H1 (cell line): ENCODE data around the gene SLAMF6. TPM values are rescaled to one million over a fixed set of nuclear protein-coding genes. Genes with fewer than 3 reads are reported as not detected.

Experiments used
- CTCF ChIA-PET: fragments of 300-600 bp; sonication (Branson Sonifier 250); formaldehyde crosslinking; loops from one replicate; lab custom pipeline; 2021; ENCODE audit not compliant: partially characterized antibody; lab: Charles Lee
- POLR2A ChIA-PET: fragments of 300-600 bp; sonication (Branson Sonifier 250); formaldehyde crosslinking; loops from one replicate; lab custom pipeline; 2021; ENCODE audit warnings: inconsistent platforms; ENCODE audit not compliant: partially characterized antibody; lab: Charles Lee
- DNase-seq, 2 experiments: peaks; one replicate each; pipeline versions ENCODE4 v3.0.0 to v3.0.0-alpha.2; 2010 to 2022; ENCODE audit warnings: low spot score in 2 of 2, low read depth in 1 of 2, mixed read lengths in 1 of 2
- FAIRE-seq: peaks from 2 replicates; lab custom pipeline; 2011; peaks lifted over from hg19 to GRCh38; lab: Jason Lieb, UNC
- H2AFZ ChIP-seq: 2 replicates; pipeline ENCODE4 v1.8.1; 2012; ENCODE audit warnings: low read length, inconsistent platforms
- H2AK5ac ChIP-seq: 2 replicates; pipeline ENCODE4 v1.6.1; 2013; ENCODE audit warnings: low read depth, low read length
- H2BK120ac ChIP-seq: replicated peaks from 2 replicates; pipeline ENCODE3; 2013; ENCODE audit warnings: low read depth, low read length, inconsistent platforms
- H2BK12ac ChIP-seq: 2 replicates; pipeline ENCODE4 v1.6.1; 2013; ENCODE audit warnings: low read depth, low read length
- H2BK15ac ChIP-seq: 2 replicates; pipeline ENCODE4 v1.6.1; 2013; ENCODE audit warnings: low read length
- H2BK20ac ChIP-seq: 2 replicates; pipeline ENCODE4 v1.6.1; 2013; ENCODE audit warnings: low read length
- H2BK5ac ChIP-seq: 2 replicates; pipeline ENCODE4 v1.6.1; 2013; ENCODE audit warnings: low read depth, low read length
- H3K14ac ChIP-seq: 2 replicates; pipeline ENCODE4 v1.6.1; 2013; ENCODE audit warnings: inconsistent platforms; ENCODE audit not compliant: insufficient read length
- H3K18ac ChIP-seq: 2 replicates; pipeline ENCODE4 v1.6.1; 2013; ENCODE audit warnings: low read length; ENCODE audit errors: extremely low read depth
- H3K23ac ChIP-seq: 2 replicates; pipeline ENCODE4 v1.6.1; 2013; ENCODE audit warnings: inconsistent platforms; ENCODE audit not compliant: insufficient read length
- H3K23me2 ChIP-seq: 2 replicates; pipeline ENCODE4 v1.6.1; 2013; ENCODE audit warnings: low read depth, low read length
- H3K27ac ChIP-seq: 2 replicates; pipeline ENCODE4 v1.6.1; 2011; ENCODE audit warnings: low read depth, low read length, inconsistent platforms
- H3K27me3 ChIP-seq, 4 experiments: replicated peaks in 1 of 4; 1 replicate in 1 of 4; 2 replicates in 3 of 4; pipeline versions ENCODE4 v1.6.1 to v1.8.1; 2011 to 2013; ENCODE audit warnings: low read length in 3 of 4, mild to moderate bottlenecking in 3 of 4, inconsistent platforms in 2 of 4, mixed read lengths in 2 of 4, moderate library complexity in 1 of 4; ENCODE audit not compliant: control insufficient read depth in 3 of 4, insufficient read depth in 3 of 4; ENCODE audit errors: extremely low read depth in 1 of 4
- H3K36me3 ChIP-seq, 4 experiments: 2 replicates each; pipeline versions ENCODE4 v1.6.1 to v1.8.1; 2011 to 2013; ENCODE audit warnings: mild to moderate bottlenecking in 4 of 4, low read length in 3 of 4, moderate library complexity in 2 of 4, control low read depth in 1 of 4, inconsistent platforms in 1 of 4; ENCODE audit not compliant: insufficient read depth in 4 of 4, control insufficient read depth in 2 of 4
- H3K4ac ChIP-seq: replicated peaks from 2 replicates; pipeline ENCODE3; 2013; ENCODE audit warnings: low read length, low read depth, mixed read lengths, inconsistent platforms; ENCODE audit not compliant: insufficient read length
- H3K4me1 ChIP-seq, 4 experiments: replicated peaks in 1 of 4; 1 replicate in 1 of 4; 2 replicates in 3 of 4; pipeline versions ENCODE4 v1.6.1 to v1.8.1; 2011 to 2013; ENCODE audit warnings: low read length in 3 of 4, inconsistent platforms in 2 of 4, mixed read lengths in 1 of 4; ENCODE audit not compliant: insufficient read depth in 4 of 4, control insufficient read depth in 3 of 4
- H3K4me2 ChIP-seq, 2 experiments: 2 replicates each; pipeline versions ENCODE4 v1.6.1 to v1.8.1; 2011 to 2013; ENCODE audit warnings: low read depth in 2 of 2, low read length in 2 of 2, control low read depth in 1 of 2, inconsistent platforms in 1 of 2, mild to moderate bottlenecking in 1 of 2; ENCODE audit not compliant: insufficient read depth in 1 of 2
- H3K4me3 ChIP-seq, 4 experiments: fragments of 200-600, 300-600 bp in 1 of 4; sonication (generic), shearing (Covaris generic), sonication (Bioruptor Twin) in 1 of 4; 2 replicates each; pipeline versions ENCODE4 v1.5.1 to v1.8.1; 2011 to 2016; ENCODE audit warnings: low read length in 4 of 4, low read depth in 3 of 4, control low read depth in 2 of 4, inconsistent platforms in 2 of 4, mild to moderate bottlenecking in 2 of 4, mixed read lengths in 1 of 4, moderate library complexity in 1 of 4; ENCODE audit not compliant: insufficient read depth in 2 of 4; ENCODE audit errors: extremely low read depth in 1 of 4
- H3K56ac ChIP-seq: replicated peaks from 2 replicates; pipeline ENCODE3; 2013; ENCODE audit warnings: low read depth, mild to moderate bottlenecking, mixed read lengths, low read length, inconsistent platforms; ENCODE audit not compliant: insufficient read length
- H3K79me1 ChIP-seq: 2 replicates; pipeline ENCODE4 v1.6.1; 2013; ENCODE audit warnings: low read depth, low read length, control low read depth
- H3K79me2 ChIP-seq, 2 experiments: 2 replicates each; pipeline versions ENCODE4 v1.6.1 to v1.8.1; 2012 to 2013; ENCODE audit warnings: low read length in 2 of 2, mild to moderate bottlenecking in 2 of 2, inconsistent platforms in 1 of 2; ENCODE audit not compliant: insufficient read depth in 2 of 2, control insufficient read depth in 1 of 2
- H3K9ac ChIP-seq, 4 experiments: replicated peaks in 1 of 4; 1 replicate in 1 of 4; 2 replicates in 3 of 4; pipeline versions ENCODE4 v1.6.1 to v1.8.1; 2011 to 2013; ENCODE audit warnings: low read depth in 3 of 4, low read length in 3 of 4, control low read depth in 2 of 4, mild to moderate bottlenecking in 2 of 4, moderate library complexity in 2 of 4, inconsistent platforms in 1 of 4; ENCODE audit errors: extremely low read depth in 1 of 4
- H3K9me3 ChIP-seq, 2 experiments: 2 replicates each; pipeline versions ENCODE4 v1.6.1 to v1.8.1; 2012 to 2013; ENCODE audit warnings: mild to moderate bottlenecking in 2 of 2, moderate library complexity in 2 of 2, control low read depth in 1 of 2, inconsistent platforms in 1 of 2, low read depth in 1 of 2, low read length in 1 of 2, mixed read lengths in 1 of 2; ENCODE audit not compliant: insufficient read depth in 2 of 2
- H4K20me1 ChIP-seq, 2 experiments: replicated peaks in 1 of 2; 2 replicates each; pipeline versions ENCODE3 to v1.8.1; 2011 to 2013; ENCODE audit warnings: inconsistent platforms in 2 of 2, low read length in 2 of 2, mild to moderate bottlenecking in 1 of 2; ENCODE audit not compliant: insufficient read depth in 2 of 2, control insufficient read depth in 1 of 2
- H4K5ac ChIP-seq: 2 replicates; pipeline ENCODE4 v1.6.1; 2013; ENCODE audit warnings: low read length, low read depth, mixed read lengths, inconsistent platforms; ENCODE audit not compliant: insufficient read length
- H4K8ac ChIP-seq: 2 replicates; pipeline ENCODE4 v1.8.0; 2013; ENCODE audit warnings: mild to moderate bottlenecking, moderate library complexity, low read length, inconsistent platforms; ENCODE audit not compliant: insufficient read depth; ENCODE audit errors: extremely low read depth
- H4K91ac ChIP-seq: replicated peaks from 2 replicates; pipeline ENCODE3; 2013; ENCODE audit warnings: low read length, mixed read lengths, inconsistent platforms; ENCODE audit not compliant: insufficient read length
- CBX5 ChIP-seq: fragments of 300-800, 300-1000 bp; sonication (generic); IDR thresholded peaks from 2 replicates; pipeline ENCODE4 v1.7.1; 2016; ENCODE audit warnings: antibody characterized with exemption, low read length, low read depth
- HDAC6 ChIP-seq: IDR thresholded peaks from one replicate; pipeline ENCODE4 v1.7.1; 2012; ENCODE audit warnings: low read depth, mild to moderate bottlenecking, inconsistent platforms, low read length, moderate library complexity
- NRF1 ChIP-seq: IDR thresholded peaks from 2 replicates; pipeline ENCODE4 v1.6.1; 2011; ENCODE audit warnings: mild to moderate bottlenecking, low read depth, low read length, improper control_type of control experiment
- PHF8 ChIP-seq: fragments of 200-600 bp; sonication (generic); conservative IDR thresholded peaks from 2 replicates; pipeline ENCODE4 v1.7.1; 2012; ENCODE audit warnings: low read depth, mild to moderate bottlenecking, inconsistent platforms, low read length, moderate library complexity
- RFX5 ChIP-seq: IDR thresholded peaks from 2 replicates; pipeline ENCODE4 v1.6.1; 2011; ENCODE audit warnings: low read depth, low read length, improper control_type of control experiment, borderline replicate concordance
- RNF2 ChIP-seq: fragments of 200-900, 300-1000 bp; sonication (generic); IDR thresholded peaks from 2 replicates; pipeline ENCODE4 v1.7.1; 2016; ENCODE audit warnings: borderline replicate concordance, low read depth, mild to moderate bottlenecking, antibody characterized with exemption, low read length; ENCODE audit not compliant: poor library complexity, severe bottlenecking; ENCODE audit errors: missing control alignments
- SRF ChIP-seq: IDR thresholded peaks from 2 replicates; pipeline ENCODE4 v1.6.1; 2011; ENCODE audit warnings: mild to moderate bottlenecking, low read depth, low read length, moderate library complexity
- SUZ12 ChIP-seq: fragments of 200-600 bp; sonication (generic); IDR thresholded peaks from 2 replicates; pipeline ENCODE4 v1.6.1; 2012; ENCODE audit warnings: mild to moderate bottlenecking, inconsistent platforms, low read length, moderate library complexity, mixed read lengths
- TAF1 ChIP-seq: IDR thresholded peaks from 2 replicates; pipeline ENCODE4 v1.6.1; 2011; ENCODE audit warnings: mild to moderate bottlenecking, low read depth, low read length
- TAF7 ChIP-seq: optimal IDR thresholded peaks from 2 replicates; pipeline ENCODE3; 2011; ENCODE audit warnings: low read depth, mild to moderate bottlenecking, inconsistent platforms, low read length, moderate library complexity, borderline replicate concordance
- TEAD4 ChIP-seq: IDR thresholded peaks from 2 replicates; pipeline ENCODE4 v1.6.1; 2012; ENCODE audit warnings: low read depth, low read length, inconsistent platforms, mixed read lengths
- WGBS, 2 experiments: shearing (Covaris generic) in 1 of 2; methylation state at CpG; one replicate each; pipeline versions ENCODE4 v1.1.6 to v1.1.7; 2013 to 2015; ENCODE audit warnings: low lambda C conversion rate in 2 of 2, mixed read lengths in 2 of 2, inconsistent platforms in 1 of 2, low coverage in 1 of 2, missing lambda C conversion rate in 1 of 2; ENCODE audit not compliant: insufficient replicate concordance in 2 of 2, insufficient coverage in 1 of 2, insufficient read length in 1 of 2; ENCODE audit errors: extremely low coverage in 1 of 2, missing lambda C conversion rate in 1 of 2; 5-methylcytosine and 5-hydroxymethylcytosine counted together
- polyA plus RNA-seq, 7 experiments: library from polyadenylated mRNA; depleted of rRNA in 3 of 7; stranded (reverse) in 5 of 7; unstranded in 2 of 7; fragments of >200 nt in 5 of 7; fragments of 200-250 nt in 2 of 7; gene quantifications; 1 replicate in 5 of 7; 2 replicates in 1 of 7; 4 replicates in 1 of 7; pipeline versions ENCODE4 v1.2.1 to v1.2.3, GENCODE V29; 2011 to 2013; ENCODE audit warnings: missing spikeins in 2 of 7, mixed read lengths in 2 of 7
- total RNA-seq: library from RNA; stranded (reverse); fragmentation: NEBNext Ultra II Directional; extraction: Animal tissue kit (Norgen Biotek cat#: 25700); gene quantifications from 2 replicates; pipeline ENCODE4 v1.2.1, GENCODE V29; 2021
- TF ChIP-seq, protein P1 (sequence below): IDR thresholded peaks from 2 replicates; pipeline ENCODE4 v1.6.1; 2012; ENCODE audit warnings: inconsistent platforms

SLAMF6 gene
- total and polyA plus RNA-seq, 2 of the 8 experiments (the other 6 are each of a cell fraction or from before 2014, with no cell fraction given) = not detected

DNA sequence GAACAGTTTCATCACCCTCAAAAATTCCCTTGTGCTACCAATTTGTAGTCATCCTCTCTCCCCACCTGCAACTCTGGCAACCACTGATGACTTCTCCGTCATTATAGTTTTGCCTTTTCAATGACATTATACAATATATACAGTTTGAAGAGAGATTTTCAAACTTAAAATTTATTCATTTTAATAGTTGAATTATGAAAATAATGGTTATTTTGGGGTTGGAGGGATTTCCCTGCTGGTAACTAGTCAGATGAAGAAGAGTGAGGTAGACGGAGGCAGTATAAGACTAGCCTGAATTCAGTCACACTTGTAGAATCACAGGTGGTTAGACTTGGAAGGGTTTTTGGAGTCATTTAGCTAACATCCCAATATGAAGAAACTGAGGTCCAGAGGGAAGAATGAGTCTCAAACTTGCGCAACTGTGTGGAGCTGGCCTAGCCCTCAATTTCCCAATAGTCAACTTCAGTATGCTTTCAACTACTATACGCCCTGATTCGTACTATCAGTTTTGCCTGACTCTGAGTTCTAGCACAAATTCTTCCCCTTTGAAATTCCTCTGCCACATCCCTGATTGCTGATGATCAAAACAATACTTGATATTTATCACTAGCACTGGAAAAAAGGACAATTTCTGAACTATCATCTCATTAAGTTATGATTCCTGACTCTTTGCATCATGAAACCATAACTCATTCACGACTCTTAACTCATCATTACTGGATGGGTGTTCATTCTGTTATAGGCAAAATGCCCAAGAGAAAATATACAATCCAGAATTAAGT is 68.5 kb downstream of the SLAMF6 start:
- Histone ChIP-seq H2BK15ac (no peak overlapping the region), H3K27me3 (no peaks in the 10 kb centered on the region), H3K4me1 (peaks cover 0 to 3% (median 2%) of the 10 kb centered on the region in 4 experiments; a peak in 3 of 7 replicates), H3K14ac (no peak overlapping the region), H2BK5ac (no peak overlapping the region), H2BK120ac (no peak overlapping the region), H3K18ac (no peak overlapping the region), H3K79me1 (no peaks in the 10 kb centered on the region), H3K56ac (no peak overlapping the region), H4K20me1 (no peaks in the 10 kb centered on the region), H3K36me3 (no peaks in the 10 kb centered on the region), H3K79me2 (no peaks in the 10 kb centered on the region), H2BK12ac (no peak overlapping the region), H3K4ac (no peak overlapping the region), H3K4me2 (no peak overlapping the region), H3K9ac (no peak overlapping the region), H2AK5ac (no peak overlapping the region), H3K23ac (no peak overlapping the region), H4K8ac (no peak overlapping the region), H2AFZ (no peak overlapping the region), H3K27ac (no peak overlapping the region), H3K4me3 (no peak overlapping the region), H3K9me3 (no peaks in the 10 kb centered on the region), H4K91ac (no peak overlapping the region), H4K5ac (no peak overlapping the region), H2BK20ac (no peak overlapping the region), H3K23me2 (no peaks in the 10 kb centered on the region)
- FAIRE-seq (no peak), DNase-seq (no peak)
- ChIA-PET CTCF (interaction anchor here (0.6 kb wide), 1 partner anchor 18 kb away, joined by 3 read pairs; no protein-coding TSS in a partner anchor), POLR2A (no interaction called here)
- WGBS, 2 experiments = 90% methylated on average over 6 of the region's 6 CpGs; no CpG with 5 or more reads in 1 of the 2 experiments
- TF ChIP-seq HDAC6 (no peak), RNF2 (no peak), NRF1 (no peak), PHF8 (no peak), TAF7 (no peak), RFX5 (no peak), SRF (no peak), SUZ12 (no peak), TEAD4 (no peak), CBX5 (no peak), TAF1 (no peak)
- TF ChIP-seq, protein P1, sequence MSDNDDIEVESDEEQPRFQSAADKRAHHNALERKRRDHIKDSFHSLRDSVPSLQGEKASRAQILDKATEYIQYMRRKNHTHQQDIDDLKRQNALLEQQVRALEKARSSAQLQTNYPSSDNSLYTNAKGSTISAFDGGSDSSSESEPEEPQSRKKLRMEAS = no peak
